ENCODE results near the gene ITGA8. TPM values are rescaled to one million over a fixed set of nuclear protein-coding genes. Genes with fewer than 3 reads are reported as not detected.

The ITGA8 gene
- polyA plus RNA-seq, 1 donor (not counting 4 experiments of a cell fraction or from before 2014, with no cell fraction given): not detected

GRCh38 chr10:15714847-15715246 lies 4.9 kb downstream of the ITGA8 start:
- H3K27ac ChIP-seq (ENCODE audit: control insufficient read depth, insufficient read depth, low read length): no peak overlapping the region
- no peaks in the 10 kb centered on the region for H3K4me1 ChIP-seq (ENCODE audit: control insufficient read depth, extremely low read depth, insufficient read depth, low read length)
- H3K9me3 ChIP-seq (ENCODE audit: control insufficient read depth, low read depth, low read length): no peaks in the 10 kb centered on the region
- no peak for DNase-seq (ENCODE audit: low read depth, low spot score)
- no peaks in the 10 kb centered on the region for H3K36me3 ChIP-seq (ENCODE audit: control insufficient read depth in 2 of 2, extremely low read depth in 1 of 2, insufficient read depth in 2 of 2, low read length in 2 of 2)
- dilution Hi-C loops (cut with MboI; ENCODE audit: extremely low pct_ligation_motif_present, low sequenced_read_pairs): no loop called here
- no peak overlapping the region for H3K9ac ChIP-seq (ENCODE audit: control insufficient read depth, extremely low read depth, insufficient read depth, low read length)
- H2AFZ ChIP-seq (ENCODE audit: control insufficient read depth, low read length): no peak overlapping the region
- no peaks in the 10 kb centered on the region for H3K79me2 ChIP-seq (ENCODE audit: control insufficient read depth, insufficient read depth, low read length)
- H3K4me2 ChIP-seq (ENCODE audit: control insufficient read depth, extremely low read depth, insufficient read depth, low read depth, low read length): no peak overlapping the region
- no peak overlapping the region for H3K4me3 ChIP-seq (ENCODE audit: control insufficient read depth in 2 of 3, extremely low read depth in 1 of 3, insufficient read depth in 2 of 3, low read depth in 1 of 3, low read length in 3 of 3)
- no peaks in the 10 kb centered on the region for H4K20me1 ChIP-seq (ENCODE audit: control insufficient read depth, extremely low read depth, insufficient read depth, low read length)
- no peaks in the 10 kb centered on the region for H3K9me1 ChIP-seq (ENCODE audit: control insufficient read depth, extremely low read depth, insufficient read depth, low read length)
- FAIRE-seq: no peak
- H3K27me3 ChIP-seq (ENCODE audit: control insufficient read depth, extremely low read depth, insufficient read depth, low read length): peaks cover 17% of the 10 kb centered on the region
- TF ChIP-seq EZH2 (IDR thresholded peaks at IDR 0.05; ENCODE audit: low read length): no peak
- TF ChIP-seq CTCF (optimal IDR thresholded peaks at IDR 0.05 in 1 of 3, IDR thresholded peaks at IDR 0.05 in 1 of 3, conservative IDR thresholded peaks at IDR 0.05 in 1 of 3; ENCODE audit: extremely low read depth in 1 of 3, insufficient read depth in 2 of 3, low read length in 3 of 3): no peak

GRCh38 chr10:15712883-15713282 lies 6.8 kb downstream of the ITGA8 start:
- dilution Hi-C loops (cut with MboI; ENCODE audit: extremely low pct_ligation_motif_present, low sequenced_read_pairs): no loop called here
- DNase-seq (ENCODE audit: low read depth, low spot score): no peak
- TF ChIP-seq EZH2 (IDR thresholded peaks at IDR 0.05; ENCODE audit: low read length) (no peak), CTCF (optimal IDR thresholded peaks at IDR 0.05 in 1 of 3, IDR thresholded peaks at IDR 0.05 in 1 of 3, conservative IDR thresholded peaks at IDR 0.05 in 1 of 3; ENCODE audit: extremely low read depth in 1 of 3, insufficient read depth in 2 of 3, low read length in 3 of 3) (no peak)
- Histone ChIP-seq H3K9me1 (ENCODE audit: control insufficient read depth, extremely low read depth, insufficient read depth, low read length) (no peaks in the 10 kb centered on the region), H3K4me2 (ENCODE audit: control insufficient read depth, extremely low read depth, insufficient read depth, low read depth, low read length) (no peak overlapping the region), H3K36me3 (ENCODE audit: control insufficient read depth in 2 of 2, extremely low read depth in 1 of 2, insufficient read depth in 2 of 2, low read length in 2 of 2) (no peaks in the 10 kb centered on the region), H3K9me3 (ENCODE audit: control insufficient read depth, low read depth, low read length) (no peaks in the 10 kb centered on the region), H3K4me3 (ENCODE audit: control insufficient read depth in 2 of 3, extremely low read depth in 1 of 3, insufficient read depth in 2 of 3, low read depth in 1 of 3, low read length in 3 of 3) (no peak overlapping the region), H3K79me2 (ENCODE audit: control insufficient read depth, insufficient read depth, low read length) (no peaks in the 10 kb centered on the region), H3K27me3 (ENCODE audit: control insufficient read depth, extremely low read depth, insufficient read depth, low read length) (no peaks in the 10 kb centered on the region), H4K20me1 (ENCODE audit: control insufficient read depth, extremely low read depth, insufficient read depth, low read length) (no peaks in the 10 kb centered on the region), H3K4me1 (ENCODE audit: control insufficient read depth, extremely low read depth, insufficient read depth, low read length) (no peaks in the 10 kb centered on the region), H3K27ac (ENCODE audit: control insufficient read depth, insufficient read depth, low read length) (no peak overlapping the region), H3K9ac (ENCODE audit: control insufficient read depth, extremely low read depth, insufficient read depth, low read length) (no peak overlapping the region), H2AFZ (ENCODE audit: control insufficient read depth, low read length) (no peak overlapping the region)
- FAIRE-seq: no peak
